RWPE2 (cell line): ENCODE measurements around the gene EHBP1.

Experiments used
- ATAC-seq: fragments of 200-7000 bp; cut with Tn5 transposase; 3 replicates; pipeline ENCODE4 v1.9.1; 2021; ENCODE audit warnings: low read depth
- DNase-seq: peaks from one replicate; pipeline ENCODE4 v3.0.0-alpha.2; 2020; ENCODE audit warnings: low spot score
- H3K27ac ChIP-seq: fragments of 450-650 bp; 2 replicates; pipeline ENCODE4 v1.5.1; 2017; ENCODE audit warnings: mild to moderate bottlenecking; ENCODE audit not compliant: poor library complexity, severe bottlenecking
- H3K27me3 ChIP-seq: fragments of 250-450 bp; sonication (Bioruptor Pico); 2 replicates; pipeline ENCODE4 v1.5.1; 2021; ENCODE audit warnings: mild to moderate bottlenecking, moderate library complexity; ENCODE audit not compliant: insufficient read depth, poor library complexity, severe bottlenecking
- H3K36me3 ChIP-seq: fragments of 250-450 bp; sonication (Bioruptor Pico); 2 replicates; pipeline ENCODE4 v1.5.1; 2020; ENCODE audit warnings: low read depth, mild to moderate bottlenecking, moderate library complexity
- H3K4me1 ChIP-seq: fragments of 250-450 bp; sonication (Bioruptor Pico); 2 replicates; pipeline ENCODE4 v1.5.1; 2021; ENCODE audit warnings: mild to moderate bottlenecking, moderate library complexity; ENCODE audit not compliant: insufficient read depth, poor library complexity, severe bottlenecking
- H3K4me3 ChIP-seq: fragments of 250-450 bp; sonication (Bioruptor Pico); 2 replicates; pipeline ENCODE4 v1.5.1; 2021; ENCODE audit warnings: mild to moderate bottlenecking, moderate library complexity; ENCODE audit not compliant: severe bottlenecking
- H3K9me3 ChIP-seq: fragments of 250-450 bp; sonication (Bioruptor Pico); 2 replicates; pipeline ENCODE4 v1.5.1; 2021; ENCODE audit warnings: mild to moderate bottlenecking, moderate library complexity; ENCODE audit not compliant: severe bottlenecking
- TF ChIP-seq, protein P1 (sequence below): fragments of 450-650 bp; IDR thresholded peaks from one replicate; pipeline ENCODE4 v1.5.1; 2017; ENCODE audit warnings: mild to moderate bottlenecking, moderate library complexity; ENCODE audit not compliant: poor library complexity, severe bottlenecking

The EHBP1 gene

DNA sequence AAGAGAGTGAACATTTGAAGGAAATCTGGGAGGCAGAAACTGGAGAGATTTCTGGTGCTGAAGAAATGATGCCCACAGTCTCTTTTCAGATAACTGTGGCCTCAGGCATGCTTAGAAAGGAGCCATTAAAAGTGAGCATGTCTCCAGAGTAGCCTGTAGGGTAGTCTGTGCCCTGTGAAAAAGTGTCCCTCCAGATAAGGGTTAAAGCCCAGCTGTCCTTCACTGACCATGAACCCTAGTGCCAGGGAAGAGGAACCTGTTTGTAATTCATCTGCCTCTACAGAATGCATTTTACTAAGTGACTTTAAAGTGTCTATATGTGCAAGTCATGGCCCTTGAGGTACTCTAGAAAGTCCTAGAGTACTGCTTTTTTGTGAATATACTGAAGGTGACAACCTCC lies 30.5 kb upstream of the EHBP1 start:
- H3K9me3 ChIP-seq = no peaks in the 10 kb centered on the region
- H3K36me3 ChIP-seq = no peaks in the 10 kb centered on the region
- ATAC-seq (no peak), DNase-seq (no peak)
- no peaks in the 10 kb centered on the region for H3K27me3 ChIP-seq
- H3K27ac ChIP-seq = no peak overlapping the region
- no peak overlapping the region for H3K4me3 ChIP-seq
- H3K4me1 ChIP-seq = peaks cover 7% of the 10 kb centered on the region
- TF ChIP-seq, protein P1, sequence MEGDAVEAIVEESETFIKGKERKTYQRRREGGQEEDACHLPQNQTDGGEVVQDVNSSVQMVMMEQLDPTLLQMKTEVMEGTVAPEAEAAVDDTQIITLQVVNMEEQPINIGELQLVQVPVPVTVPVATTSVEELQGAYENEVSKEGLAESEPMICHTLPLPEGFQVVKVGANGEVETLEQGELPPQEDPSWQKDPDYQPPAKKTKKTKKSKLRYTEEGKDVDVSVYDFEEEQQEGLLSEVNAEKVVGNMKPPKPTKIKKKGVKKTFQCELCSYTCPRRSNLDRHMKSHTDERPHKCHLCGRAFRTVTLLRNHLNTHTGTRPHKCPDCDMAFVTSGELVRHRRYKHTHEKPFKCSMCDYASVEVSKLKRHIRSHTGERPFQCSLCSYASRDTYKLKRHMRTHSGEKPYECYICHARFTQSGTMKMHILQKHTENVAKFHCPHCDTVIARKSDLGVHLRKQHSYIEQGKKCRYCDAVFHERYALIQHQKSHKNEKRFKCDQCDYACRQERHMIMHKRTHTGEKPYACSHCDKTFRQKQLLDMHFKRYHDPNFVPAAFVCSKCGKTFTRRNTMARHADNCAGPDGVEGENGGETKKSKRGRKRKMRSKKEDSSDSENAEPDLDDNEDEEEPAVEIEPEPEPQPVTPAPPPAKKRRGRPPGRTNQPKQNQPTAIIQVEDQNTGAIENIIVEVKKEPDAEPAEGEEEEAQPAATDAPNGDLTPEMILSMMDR = no peak

DNA sequence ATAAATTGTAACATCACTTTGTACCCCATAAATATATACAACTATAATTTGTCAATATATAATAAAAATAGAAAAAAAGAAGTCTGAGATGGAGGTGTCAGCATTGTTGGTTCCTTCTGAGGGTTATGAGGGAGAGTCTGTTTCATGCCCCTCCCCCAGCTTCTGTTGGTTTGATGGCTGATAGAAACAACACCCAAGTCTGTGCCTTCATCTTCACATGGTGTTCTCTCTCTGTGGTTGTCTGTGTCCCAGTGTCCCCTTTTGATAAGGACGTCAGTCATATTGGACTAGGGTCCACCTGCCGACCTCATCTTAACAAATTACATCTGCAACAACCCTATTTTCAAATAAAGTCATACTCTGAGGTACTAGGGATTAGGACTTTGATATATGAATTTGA lies 20.3 kb upstream of the EHBP1 start:
- no peak for ATAC-seq
- no peak for DNase-seq
- no peaks in the 10 kb centered on the region for H3K27me3 ChIP-seq
- TF ChIP-seq, protein P1 = no peak
- H3K4me1 ChIP-seq = no peaks in the 10 kb centered on the region
- H3K4me3 ChIP-seq = no peak overlapping the region
- no peak overlapping the region for H3K27ac ChIP-seq
- no peaks in the 10 kb centered on the region for H3K36me3 ChIP-seq
- no peaks in the 10 kb centered on the region for H3K9me3 ChIP-seq

GRCh38 chr2:62686012-62686685 lies 19.4 kb upstream of the EHBP1 start:
- H3K4me3 ChIP-seq = no peak overlapping the region
- DNase-seq (no peak), ATAC-seq (no peak)
- H3K9me3 ChIP-seq = no peaks in the 10 kb centered on the region
- H3K4me1 ChIP-seq = no peaks in the 10 kb centered on the region
- no peak overlapping the region for H3K27ac ChIP-seq
- H3K27me3 ChIP-seq = no peaks in the 10 kb centered on the region
- H3K36me3 ChIP-seq = no peaks in the 10 kb centered on the region
- TF ChIP-seq, protein P1 = no peak

DNA sequence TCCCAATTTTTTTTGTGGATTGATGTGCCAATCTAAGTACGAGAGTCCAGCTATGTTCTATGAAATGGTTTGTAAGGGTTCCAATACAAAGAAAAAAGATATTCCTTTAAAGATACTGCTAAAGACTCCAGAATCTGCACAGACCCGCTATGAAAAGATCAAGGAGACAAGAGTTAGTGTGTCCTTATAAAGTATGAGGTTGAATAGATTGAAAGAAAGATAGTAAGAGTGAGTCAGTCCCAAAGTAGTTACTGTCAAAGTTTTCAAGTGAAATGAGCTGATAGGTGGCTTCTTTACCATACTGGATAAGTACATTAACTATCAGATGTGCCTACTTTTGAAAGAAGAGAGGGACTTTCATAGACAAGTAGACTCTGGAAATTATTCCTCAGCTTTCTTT lies 17.9 kb upstream of the EHBP1 start:
- no peaks in the 10 kb centered on the region for H3K27me3 ChIP-seq
- TF ChIP-seq, protein P1 = no peak
- no peak overlapping the region for H3K27ac ChIP-seq
- no peaks in the 10 kb centered on the region for H3K4me1 ChIP-seq
- H3K4me3 ChIP-seq = no peak overlapping the region
- H3K9me3 ChIP-seq = no peaks in the 10 kb centered on the region
- H3K36me3 ChIP-seq = no peaks in the 10 kb centered on the region
- ATAC-seq = peak; percentile 78
- DNase-seq = no peak

GRCh38 chr2:62688771-62689170 lies 16.7 kb upstream of the EHBP1 start:
- Histone ChIP-seq H3K27me3 (no peaks in the 10 kb centered on the region), H3K9me3 (no peaks in the 10 kb centered on the region), H3K36me3 (no peaks in the 10 kb centered on the region), H3K4me1 (no peaks in the 10 kb centered on the region), H3K27ac (no peak overlapping the region), H3K4me3 (no peak overlapping the region)
- ATAC-seq (no peak), DNase-seq (no peak)
- TF ChIP-seq, protein P1 = no peak
